Glutamatergic neuron (in vitro differentiated cells): ENCODE data around the gene NFKBIL1. TPM values are rescaled to one million over a fixed set of nuclear protein-coding genes. Genes with fewer than 3 reads are reported as not detected.

Experiments
- DNase-seq: peaks from one replicate; pipeline ENCODE4 v3.0.0; 2022
- H3K27ac Mint-ChIP-seq: one replicate; pipeline ENCODE4 v1.8.0; 2020; ENCODE audit warnings: mild to moderate bottlenecking, mixed read lengths, inconsistent platforms; ENCODE audit not compliant: unreplicated experiment
- H3K27me3 Mint-ChIP-seq: one replicate; pipeline ENCODE4 v1.8.0; 2020; ENCODE audit warnings: mild to moderate bottlenecking, moderate library complexity, mixed read lengths, inconsistent platforms; ENCODE audit not compliant: unreplicated experiment
- H3K36me3 Mint-ChIP-seq: one replicate; pipeline ENCODE4 v1.8.0; 2020; ENCODE audit warnings: mild to moderate bottlenecking, mixed read lengths, inconsistent platforms; ENCODE audit not compliant: unreplicated experiment
- H3K4me1 Mint-ChIP-seq: one replicate; pipeline ENCODE4 v1.8.0; 2020; ENCODE audit warnings: mild to moderate bottlenecking, low read depth, mixed read lengths, inconsistent platforms; ENCODE audit not compliant: unreplicated experiment
- H3K4me3 Mint-ChIP-seq: one replicate; pipeline ENCODE4 v1.8.0; 2020; ENCODE audit warnings: mild to moderate bottlenecking, mixed read lengths, inconsistent platforms; ENCODE audit not compliant: unreplicated experiment
- H3K9me3 Mint-ChIP-seq: one replicate; pipeline ENCODE4 v1.8.0; 2020; ENCODE audit warnings: mild to moderate bottlenecking, moderate library complexity, mixed read lengths, inconsistent platforms; ENCODE audit not compliant: unreplicated experiment
- total RNA-seq: library from RNA; stranded (reverse); fragmentation: NEBNext Ultra II Directional; extraction: Animal tissue kit (Norgen Biotek cat#: 25700); gene quantifications from one replicate; pipeline ENCODE4 v1.2.1, GENCODE V29; 2021; ENCODE audit not compliant: unreplicated experiment
- TF ChIP-seq, protein P1 (sequence below): fragments of 200-600 bp; sonication (generic); IDR thresholded peaks from one replicate; pipeline ENCODE4 v1.5.0; 2021; ENCODE audit not compliant: partially characterized antibody, unreplicated experiment

Gene NFKBIL1
- total RNA-seq, 1 donor from 2014 or later, result 29.8 TPM

DNA sequence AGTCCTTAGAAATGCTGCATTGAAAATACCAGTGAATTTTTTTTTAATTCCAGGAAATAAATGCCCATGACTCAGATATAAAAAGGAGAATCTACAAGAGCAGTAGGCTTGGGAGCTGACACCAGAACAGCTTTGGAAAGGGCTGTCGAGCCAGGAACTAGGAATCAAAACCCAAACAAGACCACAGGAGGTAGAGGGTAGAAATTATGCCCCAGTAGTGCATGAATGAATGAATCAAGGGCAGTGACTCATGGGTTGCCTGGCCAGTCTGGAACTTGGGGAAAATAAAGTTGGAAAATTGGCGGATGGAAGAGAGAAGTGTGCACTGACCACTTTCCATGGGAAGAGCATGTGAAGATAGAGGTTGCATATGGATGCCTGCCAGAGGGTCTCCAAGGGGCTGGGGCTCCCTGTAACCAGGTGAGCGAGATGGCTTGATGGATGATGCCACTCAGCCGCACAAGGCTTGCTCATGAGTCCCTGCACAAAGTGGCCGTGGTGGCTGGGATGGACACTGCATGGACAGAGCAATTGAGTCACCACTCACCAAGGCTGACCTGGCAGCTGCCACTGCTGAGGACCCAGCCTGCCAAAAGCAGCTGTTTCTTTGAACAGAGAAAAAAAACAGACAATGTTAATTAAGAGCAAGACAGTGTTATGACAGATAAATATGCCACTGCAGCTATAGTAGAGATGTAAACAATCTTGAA is 33.8 kb upstream of the NFKBIL1 start:
- H3K4me3 Mint-ChIP-seq, result no peak overlapping the region
- TF ChIP-seq, protein P1, sequence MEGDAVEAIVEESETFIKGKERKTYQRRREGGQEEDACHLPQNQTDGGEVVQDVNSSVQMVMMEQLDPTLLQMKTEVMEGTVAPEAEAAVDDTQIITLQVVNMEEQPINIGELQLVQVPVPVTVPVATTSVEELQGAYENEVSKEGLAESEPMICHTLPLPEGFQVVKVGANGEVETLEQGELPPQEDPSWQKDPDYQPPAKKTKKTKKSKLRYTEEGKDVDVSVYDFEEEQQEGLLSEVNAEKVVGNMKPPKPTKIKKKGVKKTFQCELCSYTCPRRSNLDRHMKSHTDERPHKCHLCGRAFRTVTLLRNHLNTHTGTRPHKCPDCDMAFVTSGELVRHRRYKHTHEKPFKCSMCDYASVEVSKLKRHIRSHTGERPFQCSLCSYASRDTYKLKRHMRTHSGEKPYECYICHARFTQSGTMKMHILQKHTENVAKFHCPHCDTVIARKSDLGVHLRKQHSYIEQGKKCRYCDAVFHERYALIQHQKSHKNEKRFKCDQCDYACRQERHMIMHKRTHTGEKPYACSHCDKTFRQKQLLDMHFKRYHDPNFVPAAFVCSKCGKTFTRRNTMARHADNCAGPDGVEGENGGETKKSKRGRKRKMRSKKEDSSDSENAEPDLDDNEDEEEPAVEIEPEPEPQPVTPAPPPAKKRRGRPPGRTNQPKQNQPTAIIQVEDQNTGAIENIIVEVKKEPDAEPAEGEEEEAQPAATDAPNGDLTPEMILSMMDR, result no peak

DNA sequence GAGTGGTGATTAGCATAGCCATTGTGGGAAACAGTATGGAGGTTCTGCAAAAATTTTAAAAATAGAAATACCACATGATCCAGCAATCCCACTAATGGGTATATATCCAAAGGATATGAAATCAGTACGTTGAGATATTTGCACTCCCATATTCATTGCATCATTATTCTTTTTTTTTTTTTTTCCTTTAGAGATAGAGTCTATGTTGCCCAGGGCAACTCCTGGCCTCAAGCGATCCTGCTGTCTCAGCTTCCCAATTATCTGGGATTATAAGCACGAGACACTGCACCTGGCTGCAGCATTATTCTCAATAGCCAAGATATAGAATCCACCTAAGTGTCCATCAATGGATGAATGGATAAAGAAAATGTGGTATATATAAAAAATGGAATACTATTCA is 25.6 kb upstream of the NFKBIL1 start:
- TF ChIP-seq, protein P1, result no peak
- Mint-ChIP-seq H3K27ac (no peak overlapping the region), H3K9me3 (no peaks in the 10 kb centered on the region), H3K4me1 (no peaks in the 10 kb centered on the region), H3K36me3 (no peaks in the 10 kb centered on the region), H3K27me3 (no peaks in the 10 kb centered on the region), H3K4me3 (no peak overlapping the region)
- no peak for DNase-seq

More for the DNA sequence above, 33.8 kb upstream of the NFKBIL1 start:
- Mint-ChIP-seq H3K9me3 (peaks cover 2% of the 10 kb centered on the region), H3K36me3 (no peaks in the 10 kb centered on the region), H3K27me3 (peaks cover 2% of the 10 kb centered on the region), H3K27ac (no peak overlapping the region), H3K4me1 (peaks cover 2% of the 10 kb centered on the region)
- no peak for DNase-seq

- TF ChIP-seq, protein P1, result no peak
- Mint-ChIP-seq H3K4me3 (no peak overlapping the region), H3K27ac (no peak overlapping the region), H3K36me3 (peaks cover 7% of the 10 kb centered on the region), H3K9me3 (no peaks in the 10 kb centered on the region), H3K4me1 (peaks cover 3% of the 10 kb centered on the region), H3K27me3 (peaks cover 6% of the 10 kb centered on the region)
- DNase-seq, result no peak
Observed at GRCh38 chr6:31525553-31525931, 21.9 kb upstream of the NFKBIL1 start.

DNA sequence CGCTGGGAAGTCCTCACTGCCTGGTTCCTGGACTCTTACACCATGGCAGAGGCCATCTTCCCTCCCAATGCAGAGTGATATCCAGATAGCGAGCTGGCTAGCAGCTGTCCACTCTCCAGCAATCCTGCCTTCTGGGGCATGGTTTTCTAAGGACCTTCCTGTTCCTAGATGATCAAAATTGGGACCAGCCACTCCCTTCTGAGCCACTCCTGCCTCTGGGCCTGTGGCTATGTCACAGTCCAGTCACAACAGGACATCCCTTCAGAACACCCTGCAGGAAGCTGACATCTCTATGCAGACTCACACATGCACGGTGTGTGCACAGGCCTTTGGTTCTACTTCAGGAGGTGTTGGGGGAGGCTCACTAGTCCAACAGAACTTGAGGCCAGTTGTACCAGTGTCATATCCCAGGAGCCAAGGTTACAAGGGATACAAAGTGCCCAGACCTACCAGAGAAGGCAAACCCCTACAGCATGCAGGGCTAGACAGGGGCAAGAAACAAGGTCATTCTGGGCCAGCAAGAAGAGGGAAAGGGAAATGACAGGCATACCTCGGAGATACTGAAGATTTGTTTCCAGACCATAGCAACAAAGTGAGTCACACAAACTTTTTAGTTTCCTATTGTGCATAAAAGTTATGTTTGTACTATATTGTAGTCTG is 21.3 kb upstream of the NFKBIL1 start:
- no peak overlapping the region for H3K27ac Mint-ChIP-seq

More for the DNA sequence above, 21.3 kb upstream of the NFKBIL1 start:
- no peak for DNase-seq
- Mint-ChIP-seq H3K27me3 (peaks cover 6% of the 10 kb centered on the region), H3K36me3 (peaks cover 8% of the 10 kb centered on the region), H3K4me3 (no peak overlapping the region), H3K4me1 (peaks cover 3% of the 10 kb centered on the region), H3K9me3 (no peaks in the 10 kb centered on the region)
- TF ChIP-seq, protein P1, result no peak
